IPS-15b (cell line): Measurements from ENCODE around the gene ETV6.

Experiments
- H3K27me3 ChIP-seq: one replicate; pipeline ENCODE4 v1.6.1; 2013; ENCODE audit warnings: low read length; ENCODE audit not compliant: control insufficient read depth, insufficient read depth
- H3K36me3 ChIP-seq: one replicate; pipeline ENCODE4 v1.6.1; 2013; ENCODE audit warnings: low read length; ENCODE audit not compliant: control insufficient read depth, insufficient read depth
- H3K4me1 ChIP-seq: one replicate; pipeline ENCODE4 v1.6.1; 2013; ENCODE audit warnings: mild to moderate bottlenecking, low read length; ENCODE audit not compliant: control insufficient read depth, insufficient read depth
- H3K4me3 ChIP-seq: one replicate; pipeline ENCODE4 v1.5.1; 2013; ENCODE audit warnings: low read depth, low read length
- H3K9ac ChIP-seq: one replicate; pipeline ENCODE4 v1.6.1; 2013; ENCODE audit warnings: low read depth, mild to moderate bottlenecking, low read length
- H3K9me3 ChIP-seq: one replicate; pipeline ENCODE4 v1.6.1; 2013; ENCODE audit warnings: mild to moderate bottlenecking, low read length; ENCODE audit not compliant: control insufficient read depth, insufficient read depth

ETV6 gene

GRCh38 chr12:11658791-11659190, 9.3 kb downstream of the ETV6 start:
- Histone ChIP-seq H3K36me3 (no peaks in the 10 kb centered on the region), H3K9ac (no peak overlapping the region), H3K4me3 (no peak overlapping the region), H3K9me3 (no peaks in the 10 kb centered on the region), H3K27me3 (no peaks in the 10 kb centered on the region), H3K4me1 (peaks cover 14% of the 10 kb centered on the region)

- H3K4me3 ChIP-seq, result no peak overlapping the region
- no peaks in the 10 kb centered on the region for H3K27me3 ChIP-seq
- H3K9me3 ChIP-seq, result no peaks in the 10 kb centered on the region
- H3K4me1 ChIP-seq, result peaks cover 14% of the 10 kb centered on the region
- H3K9ac ChIP-seq, result no peak overlapping the region
- no peaks in the 10 kb centered on the region for H3K36me3 ChIP-seq
Observed at GRCh38 chr12:11660624-11661023, 11.2 kb downstream of the ETV6 start.

GRCh38 chr12:11661491-11662089, 12.1 kb downstream of the ETV6 start:
- Histone ChIP-seq H3K4me1 (peaks cover 18% of the 10 kb centered on the region), H3K27me3 (no peaks in the 10 kb centered on the region), H3K9me3 (no peaks in the 10 kb centered on the region), H3K4me3 (no peak overlapping the region), H3K9ac (no peak overlapping the region), H3K36me3 (no peaks in the 10 kb centered on the region)

- H3K27me3 ChIP-seq, result no peaks in the 10 kb centered on the region
- peaks cover 14% of the 10 kb centered on the region for H3K4me1 ChIP-seq
- H3K9me3 ChIP-seq, result no peaks in the 10 kb centered on the region
- H3K36me3 ChIP-seq, result no peaks in the 10 kb centered on the region
- no peak overlapping the region for H3K9ac ChIP-seq
- no peak overlapping the region for H3K4me3 ChIP-seq
Observed at GRCh38 chr12:11662369-11662768, 12.9 kb downstream of the ETV6 start.

GRCh38 chr12:11663130-11663529, 13.7 kb downstream of the ETV6 start:
- H3K9me3 ChIP-seq, result no peaks in the 10 kb centered on the region

GRCh38 chr12:11664101-11664500, 14.6 kb downstream of the ETV6 start:
- H3K27me3 ChIP-seq, result no peaks in the 10 kb centered on the region
- no peak overlapping the region for H3K9ac ChIP-seq
- no peak overlapping the region for H3K4me3 ChIP-seq
- H3K36me3 ChIP-seq, result no peaks in the 10 kb centered on the region
- H3K9me3 ChIP-seq, result no peaks in the 10 kb centered on the region
- H3K4me1 ChIP-seq, result peaks cover 11% of the 10 kb centered on the region

More at GRCh38 chr12:11663130-11663529, 13.7 kb downstream of the ETV6 start:
- H3K4me3 ChIP-seq, result no peak overlapping the region
- no peaks in the 10 kb centered on the region for H3K27me3 ChIP-seq
- no peak overlapping the region for H3K9ac ChIP-seq
- no peaks in the 10 kb centered on the region for H3K36me3 ChIP-seq
- H3K4me1 ChIP-seq, result peaks cover 11% of the 10 kb centered on the region

GRCh38 chr12:11666131-11667050, 16.9 kb downstream of the ETV6 start:
- H3K27me3 ChIP-seq, result no peaks in the 10 kb centered on the region
- H3K9ac ChIP-seq, result no peak overlapping the region
- H3K36me3 ChIP-seq, result no peaks in the 10 kb centered on the region
- H3K9me3 ChIP-seq, result no peaks in the 10 kb centered on the region
- peaks cover 8% of the 10 kb centered on the region for H3K4me1 ChIP-seq
- H3K4me3 ChIP-seq, result no peak overlapping the region

GRCh38 chr12:11667171-11667570, 17.7 kb downstream of the ETV6 start:
- no peaks in the 10 kb centered on the region for H3K36me3 ChIP-seq
- no peak overlapping the region for H3K4me3 ChIP-seq
- no peaks in the 10 kb centered on the region for H3K9me3 ChIP-seq
- peaks cover 4% of the 10 kb centered on the region for H3K4me1 ChIP-seq
- no peaks in the 10 kb centered on the region for H3K27me3 ChIP-seq
- H3K9ac ChIP-seq, result no peak overlapping the region

GRCh38 chr12:11668611-11669010, 19.1 kb downstream of the ETV6 start:
- Histone ChIP-seq H3K27me3 (no peaks in the 10 kb centered on the region), H3K4me3 (no peak overlapping the region), H3K36me3 (no peaks in the 10 kb centered on the region), H3K9me3 (no peaks in the 10 kb centered on the region), H3K4me1 (peaks cover 4% of the 10 kb centered on the region), H3K9ac (no peak overlapping the region)

GRCh38 chr12:11669348-11669747, 19.9 kb downstream of the ETV6 start:
- Histone ChIP-seq H3K4me3 (no peak overlapping the region), H3K4me1 (peaks cover 4% of the 10 kb centered on the region), H3K9ac (no peak overlapping the region)

GRCh38 chr12:11672256-11673191, 23.1 kb downstream of the ETV6 start:
- H3K4me1 ChIP-seq, result no peaks in the 10 kb centered on the region
- H3K9me3 ChIP-seq, result no peaks in the 10 kb centered on the region
- no peaks in the 10 kb centered on the region for H3K36me3 ChIP-seq
- H3K27me3 ChIP-seq, result no peaks in the 10 kb centered on the region
- H3K4me3 ChIP-seq, result no peak overlapping the region
- no peak overlapping the region for H3K9ac ChIP-seq

More at GRCh38 chr12:11669348-11669747, 19.9 kb downstream of the ETV6 start:
- H3K9me3 ChIP-seq, result no peaks in the 10 kb centered on the region
- no peaks in the 10 kb centered on the region for H3K27me3 ChIP-seq
- no peaks in the 10 kb centered on the region for H3K36me3 ChIP-seq
